Gastroesophageal sphincter (tissue), 3 donors: ENCODE data around the gene DNAI2.

Experiments
- CTCF ChIP-seq, 4 experiments: fragments of 200-600 bp in 2 of 4; fragments of 450-650 bp in 2 of 4; sonication (generic) in 1 of 4; IDR thresholded peaks; one replicate each; pipeline ENCODE4 v1.5.1; 2017 to 2019; ENCODE audit warnings: antibody characterized with exemption in 4 of 4, mild to moderate bottlenecking in 2 of 4, moderate library complexity in 2 of 4
- EP300 ChIP-seq: sonication (generic); formaldehyde crosslinking; IDR thresholded peaks from one replicate; pipeline ENCODE4 v1.6.1; 2017; ENCODE audit warnings: antibody characterized with exemption, mild to moderate bottlenecking
- POLR2A ChIP-seq, 2 donors: fragments of 450-650 bp; IDR thresholded peaks; one replicate each; pipeline ENCODE4 v1.6.1; 2017; ENCODE audit warnings: antibody characterized with exemption in 2 of 2, mild to moderate bottlenecking in 2 of 2, moderate library complexity in 1 of 2

GRCh38 chr17:74295625-74296547, 21.9 kb downstream of the DNAI2 start:
- TF ChIP-seq CTCF (IDR thresholded peaks at IDR 0.05) (no peak), EP300 (no peak), POLR2A (IDR thresholded peaks at IDR 0.05) (no peak)
